Keratinocyte (primary cell): Measurements from ENCODE around the gene DIPK1B. TPM values are rescaled to one million over a fixed set of nuclear protein-coding genes. Genes with fewer than 3 reads are reported as not detected.

Source experiments
- DNase-seq: peaks from one replicate; pipeline ENCODE4 v3.0.0-alpha.2; 2011; ENCODE audit warnings: low read depth, missing footprints, low spot score
- FAIRE-seq: peaks from 2 replicates; lab custom pipeline; 2011; peaks lifted over from hg19 to GRCh38; lab: Jason Lieb, UNC
- H2AFZ ChIP-seq: 2 replicates; pipeline ENCODE4 v1.6.0; 2012; ENCODE audit warnings: low read length, control low read depth, inconsistent platforms; ENCODE audit not compliant: control insufficient read depth
- H3K27ac ChIP-seq: 2 replicates; pipeline ENCODE4 v1.5.1; 2011; ENCODE audit warnings: low read length; ENCODE audit not compliant: control insufficient read depth, insufficient read depth
- H3K27me3 ChIP-seq: 3 replicates; pipeline ENCODE4 v1.6.0; 2011; ENCODE audit warnings: low read length; ENCODE audit not compliant: control insufficient read depth, insufficient read depth; ENCODE audit errors: extremely low read depth
- H3K36me3 ChIP-seq, 2 experiments: 2 replicates in 1 of 2; 3 replicates in 1 of 2; pipeline ENCODE4 v1.5.1; 2011; ENCODE audit warnings: low read length in 2 of 2, mild to moderate bottlenecking in 1 of 2; ENCODE audit not compliant: control insufficient read depth in 2 of 2, insufficient read depth in 2 of 2; ENCODE audit errors: extremely low read depth in 1 of 2
- H3K4me1 ChIP-seq: 3 replicates; pipeline ENCODE4 v1.5.1; 2011; ENCODE audit warnings: low read length; ENCODE audit not compliant: control insufficient read depth, insufficient read depth; ENCODE audit errors: extremely low read depth
- H3K4me2 ChIP-seq: 3 replicates; pipeline ENCODE4 v1.6.0; 2011; ENCODE audit warnings: low read depth, low read length; ENCODE audit not compliant: control insufficient read depth, insufficient read depth; ENCODE audit errors: extremely low read depth
- H3K4me3 ChIP-seq, 3 experiments: fragments of 200-600 bp in 1 of 3; sonication (generic) in 1 of 3; 2 replicates in 2 of 3; 3 replicates in 1 of 3; pipeline ENCODE4 v1.5.1; 2011 to 2016; ENCODE audit warnings: low read length in 3 of 3, mild to moderate bottlenecking in 3 of 3, control low read depth in 2 of 3, inconsistent platforms in 1 of 3, low read depth in 1 of 3, mixed read lengths in 1 of 3, mixed run types in 1 of 3, moderate library complexity in 1 of 3; ENCODE audit not compliant: control insufficient read depth in 2 of 3, insufficient read depth in 2 of 3; ENCODE audit errors: extremely low read depth in 1 of 3
- H3K79me2 ChIP-seq: 2 replicates; pipeline ENCODE4 v1.6.0; 2012; ENCODE audit warnings: low read length; ENCODE audit not compliant: control insufficient read depth, insufficient read depth
- H3K9ac ChIP-seq: 3 replicates; pipeline ENCODE4 v1.6.0; 2011; ENCODE audit warnings: low read length; ENCODE audit not compliant: control insufficient read depth, insufficient read depth; ENCODE audit errors: extremely low read depth
- H3K9me1 ChIP-seq: 3 replicates; pipeline ENCODE4 v1.6.0; 2011; ENCODE audit warnings: low read length; ENCODE audit not compliant: control insufficient read depth, insufficient read depth; ENCODE audit errors: extremely low read depth
- H3K9me3 ChIP-seq: 2 replicates; pipeline ENCODE4 v1.5.1; 2012; ENCODE audit warnings: low read depth, low read length; ENCODE audit not compliant: control insufficient read depth
- H4K20me1 ChIP-seq: 3 replicates; pipeline ENCODE4 v1.6.0; 2011; ENCODE audit warnings: low read length; ENCODE audit not compliant: control insufficient read depth, insufficient read depth; ENCODE audit errors: extremely low read depth
- CTCF ChIP-seq, 3 experiments: IDR thresholded peaks in 1 of 3; conservative IDR thresholded peaks in 1 of 3; optimal IDR thresholded peaks in 1 of 3; 2 replicates in 2 of 3; 3 replicates in 1 of 3; pipeline versions ENCODE3 to v1.5.1; 2011; ENCODE audit warnings: low read length in 3 of 3, mild to moderate bottlenecking in 3 of 3, moderate library complexity in 2 of 3, control low read depth in 1 of 3, inconsistent platforms in 1 of 3; ENCODE audit not compliant: insufficient read depth in 2 of 3; ENCODE audit errors: extremely low read depth in 1 of 3
- EZH2 ChIP-seq: IDR thresholded peaks from one replicate; pipeline ENCODE4 v1.6.1; 2012; ENCODE audit warnings: inconsistent platforms, mild to moderate bottlenecking, low read length, moderate library complexity
- dilution Hi-C: fragments of 300-500 bp; cut with MboI; formaldehyde crosslinking; loops from one replicate; pipeline ENCODE4 v1.7.0; 2020; ENCODE audit warnings: low sequenced_read_pairs; ENCODE audit not compliant: extremely low pct_ligation_motif_present
- polyA plus RNA-seq, 5 experiments: library from polyadenylated mRNA; depleted of rRNA in 3 of 5; stranded (reverse) in 3 of 5; stranded (forward) in 1 of 5; unstranded in 1 of 5; fragments of >200 nt; gene quantifications; 1 replicate in 1 of 5; 2 replicates in 3 of 5; 3 replicates in 1 of 5; pipeline versions ENCODE4 v1.2.1 to v1.2.3, GENCODE V29; 2011 to 2012; ENCODE audit warnings: missing spikeins in 2 of 5, low read depth in 1 of 5, low replicate concordance in 1 of 5

Gene DIPK1B
- polyA plus RNA-seq, 1 donor (not counting 4 experiments of a cell fraction or from before 2014, with no cell fraction given) = not detected

GRCh38 chr9:136762915-136763648 lies 50.7 kb downstream of the DIPK1B start:
- dilution Hi-C loops = no loop called here

GRCh38 chr9:136763649-136764035 lies 51.3 kb downstream of the DIPK1B start:
- dilution Hi-C loops = no loop called here
- H3K9me3 ChIP-seq = no peaks in the 10 kb centered on the region
- no peak overlapping the region for H3K4me3 ChIP-seq
- H3K4me1 ChIP-seq = no peaks in the 10 kb centered on the region
- TF ChIP-seq EZH2 (no peak), CTCF (optimal IDR thresholded peaks at IDR 0.05 in 1 of 3, IDR thresholded peaks at IDR 0.05 in 1 of 3, conservative IDR thresholded peaks at IDR 0.05 in 1 of 3; ENCODE audit: extremely low read depth in 1 of 3, insufficient read depth in 2 of 3, low read length in 3 of 3) (no peak)
- peaks cover 23% of the 10 kb centered on the region for H3K27me3 ChIP-seq
- FAIRE-seq (no peak), DNase-seq (no peak)
- no peaks in the 10 kb centered on the region for H3K36me3 ChIP-seq
- no peak overlapping the region for H3K4me2 ChIP-seq
- no peaks in the 10 kb centered on the region for H4K20me1 ChIP-seq
- no peak overlapping the region for H3K27ac ChIP-seq
- no peaks in the 10 kb centered on the region for H3K9me1 ChIP-seq
- no peaks in the 10 kb centered on the region for H3K79me2 ChIP-seq
- no peak overlapping the region for H3K9ac ChIP-seq
- no peak overlapping the region for H2AFZ ChIP-seq

More at GRCh38 chr9:136762915-136763648, 50.7 kb downstream of the DIPK1B start:
- FAIRE-seq (no peak), DNase-seq (no peak)
- Histone ChIP-seq H3K27me3 (peaks cover 23% of the 10 kb centered on the region), H3K36me3 (no peaks in the 10 kb centered on the region), H3K4me3 (no peak overlapping the region), H3K9me1 (no peaks in the 10 kb centered on the region), H3K9me3 (no peaks in the 10 kb centered on the region), H3K27ac (no peak overlapping the region), H3K4me1 (no peaks in the 10 kb centered on the region), H3K4me2 (no peak overlapping the region), H3K9ac (no peak overlapping the region), H3K79me2 (no peaks in the 10 kb centered on the region), H2AFZ (no peak overlapping the region), H4K20me1 (no peaks in the 10 kb centered on the region)
- TF ChIP-seq CTCF (optimal IDR thresholded peaks at IDR 0.05 in 1 of 3, IDR thresholded peaks at IDR 0.05 in 1 of 3, conservative IDR thresholded peaks at IDR 0.05 in 1 of 3; ENCODE audit: extremely low read depth in 1 of 3, insufficient read depth in 2 of 3, low read length in 3 of 3) (no peak), EZH2 (no peak)
